ENCODE data around the gene PKP4. TPM values are rescaled to one million over a fixed set of nuclear protein-coding genes. Genes with fewer than 3 reads are reported as not detected.

PKP4 gene
- total and polyA plus RNA-seq, 2 experiments from 2014 or later: 35.7 to 92.3 TPM

GRCh38 chr2:158477202-158477601 lies 20.4 kb downstream of the PKP4 start (continued):
- TF ChIP-seq ZNF462 (CRISPR knock-in tag; IDR thresholded peaks at IDR 0.05) (no peak), ZNF114 (CRISPR knock-in tag; IDR thresholded peaks at IDR 0.05) (no peak), EZH2phosphoT487 (IDR thresholded peaks at IDR 0.05; ENCODE audit: unreplicated experiment) (no peak), EZH2 (IDR thresholded peaks at IDR 0.05; ENCODE audit: low read depth, unreplicated experiment) (no peak), CREB1 (CRISPR knock-in tag; IDR thresholded peaks at IDR 0.05; ENCODE audit: low read depth) (no peak)

DNA sequence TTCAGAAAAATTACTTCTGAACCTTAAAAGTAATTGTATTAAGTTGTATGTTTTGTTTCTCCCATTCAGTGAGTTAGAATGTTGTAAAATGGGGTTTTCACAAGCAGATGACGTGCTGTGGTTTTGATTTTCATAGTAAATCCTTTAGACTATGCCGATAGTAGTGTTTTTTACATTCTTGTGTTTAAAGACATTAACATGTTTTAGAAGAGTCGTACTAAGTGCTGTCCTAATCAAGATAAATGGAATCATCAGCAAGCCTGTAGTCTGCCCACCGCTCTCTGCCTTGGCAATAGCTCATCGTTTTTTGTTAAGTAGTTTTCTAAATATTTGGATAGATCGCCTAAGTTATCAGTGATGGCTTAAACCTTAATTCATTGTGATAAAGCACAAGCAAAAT lies 21.5 kb downstream of the PKP4 start:
- Mint-ChIP-seq H3K36me3 (ENCODE audit: low read depth) (peaks cover 8% of the 10 kb centered on the region; the same call in 2 of the 3 replicates), H3K4me1 (peaks cover 32% of the 10 kb centered on the region), H3K9me3 (no peaks in the 10 kb centered on the region), H3K4me3 (no peak overlapping the region), H3K27ac (no peak overlapping the region; the same call in 1 of the 2 replicates), H3K27me3 (ENCODE audit: insufficient read depth, low read depth, poor library complexity) (no peaks in the 10 kb centered on the region)
- no peaks in the 10 kb centered on the region for H3F3A ChIP-seq (replicated peaks; ENCODE audit: low read depth)
- H3K4me1 ChIP-seq (ENCODE audit: insufficient read depth): peaks cover 16% of the 10 kb centered on the region
- DNase-seq (ENCODE audit: low spot score) (no peak), ATAC-seq (no peak)
- H3K79me2 ChIP-seq (replicated peaks; ENCODE audit: insufficient read depth): peaks cover 76% of the 10 kb centered on the region
- peaks cover 4% of the 10 kb centered on the region; the same call in 1 of the 2 replicates for H4K20me1 ChIP-seq (replicated peaks; ENCODE audit: insufficient read depth)
- no peak overlapping the region for H3K4me2 ChIP-seq
- H3K9me2 ChIP-seq (ENCODE audit: insufficient read depth): no peaks in the 10 kb centered on the region
- no peak overlapping the region for H2AFZ ChIP-seq
- no peaks in the 10 kb centered on the region for H3K27me3 ChIP-seq (ENCODE audit: insufficient read depth)
- H3K36me3 ChIP-seq (ENCODE audit: insufficient read depth): no peaks in the 10 kb centered on the region
- H3K4me3 ChIP-seq: no peak overlapping the region
- no peak overlapping the region for H3K27ac ChIP-seq (ENCODE audit: low read depth)
- TF ChIP-seq, protein P1, sequence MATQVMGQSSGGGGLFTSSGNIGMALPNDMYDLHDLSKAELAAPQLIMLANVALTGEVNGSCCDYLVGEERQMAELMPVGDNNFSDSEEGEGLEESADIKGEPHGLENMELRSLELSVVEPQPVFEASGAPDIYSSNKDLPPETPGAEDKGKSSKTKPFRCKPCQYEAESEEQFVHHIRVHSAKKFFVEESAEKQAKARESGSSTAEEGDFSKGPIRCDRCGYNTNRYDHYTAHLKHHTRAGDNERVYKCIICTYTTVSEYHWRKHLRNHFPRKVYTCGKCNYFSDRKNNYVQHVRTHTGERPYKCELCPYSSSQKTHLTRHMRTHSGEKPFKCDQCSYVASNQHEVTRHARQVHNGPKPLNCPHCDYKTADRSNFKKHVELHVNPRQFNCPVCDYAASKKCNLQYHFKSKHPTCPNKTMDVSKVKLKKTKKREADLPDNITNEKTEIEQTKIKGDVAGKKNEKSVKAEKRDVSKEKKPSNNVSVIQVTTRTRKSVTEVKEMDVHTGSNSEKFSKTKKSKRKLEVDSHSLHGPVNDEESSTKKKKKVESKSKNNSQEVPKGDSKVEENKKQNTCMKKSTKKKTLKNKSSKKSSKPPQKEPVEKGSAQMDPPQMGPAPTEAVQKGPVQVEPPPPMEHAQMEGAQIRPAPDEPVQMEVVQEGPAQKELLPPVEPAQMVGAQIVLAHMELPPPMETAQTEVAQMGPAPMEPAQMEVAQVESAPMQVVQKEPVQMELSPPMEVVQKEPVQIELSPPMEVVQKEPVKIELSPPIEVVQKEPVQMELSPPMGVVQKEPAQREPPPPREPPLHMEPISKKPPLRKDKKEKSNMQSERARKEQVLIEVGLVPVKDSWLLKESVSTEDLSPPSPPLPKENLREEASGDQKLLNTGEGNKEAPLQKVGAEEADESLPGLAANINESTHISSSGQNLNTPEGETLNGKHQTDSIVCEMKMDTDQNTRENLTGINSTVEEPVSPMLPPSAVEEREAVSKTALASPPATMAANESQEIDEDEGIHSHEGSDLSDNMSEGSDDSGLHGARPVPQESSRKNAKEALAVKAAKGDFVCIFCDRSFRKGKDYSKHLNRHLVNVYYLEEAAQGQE (IDR thresholded peaks at IDR 0.05; ENCODE audit: unreplicated experiment): no peak
- no peak for TF ChIP-seq CTCF (conservative IDR thresholded peaks at IDR 0.05; ENCODE audit: low read depth in 2 of 2)
- no peak for TF ChIP-seq POLR2AphosphoS5 (IDR thresholded peaks at IDR 0.05; ENCODE audit: low read depth)
- TF ChIP-seq, protein P2, sequence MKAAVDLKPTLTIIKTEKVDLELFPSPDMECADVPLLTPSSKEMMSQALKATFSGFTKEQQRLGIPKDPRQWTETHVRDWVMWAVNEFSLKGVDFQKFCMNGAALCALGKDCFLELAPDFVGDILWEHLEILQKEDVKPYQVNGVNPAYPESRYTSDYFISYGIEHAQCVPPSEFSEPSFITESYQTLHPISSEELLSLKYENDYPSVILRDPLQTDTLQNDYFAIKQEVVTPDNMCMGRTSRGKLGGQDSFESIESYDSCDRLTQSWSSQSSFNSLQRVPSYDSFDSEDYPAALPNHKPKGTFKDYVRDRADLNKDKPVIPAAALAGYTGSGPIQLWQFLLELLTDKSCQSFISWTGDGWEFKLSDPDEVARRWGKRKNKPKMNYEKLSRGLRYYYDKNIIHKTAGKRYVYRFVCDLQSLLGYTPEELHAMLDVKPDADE (IDR thresholded peaks at IDR 0.05): no peak
- no peak for TF ChIP-seq CREB1 (CRISPR knock-in tag; IDR thresholded peaks at IDR 0.05; ENCODE audit: low read depth)
- no peak for TF ChIP-seq ZNF331 (CRISPR knock-in tag; IDR thresholded peaks at IDR 0.05; ENCODE audit: low read depth)
- no peak for TF ChIP-seq ZNF114 (CRISPR knock-in tag; IDR thresholded peaks at IDR 0.05)
- no peak for TF ChIP-seq EZH2 (IDR thresholded peaks at IDR 0.05; ENCODE audit: low read depth, unreplicated experiment)
- TF ChIP-seq NANOG (IDR thresholded peaks at IDR 0.05; ENCODE audit: borderline replicate concordance): no peak
- TF ChIP-seq STAT1 (IDR thresholded peaks at IDR 0.05; ENCODE audit: unreplicated experiment): no peak
